Measurements from ENCODE around the gene FAXDC2.
A peak's percentile ranks its signal among the peaks of the same experiment; 100 is the strongest.
"Not testable (repeated sequence)": the region's sequence is repeated elsewhere in the genome, so short reads cannot be mapped to it uniquely, and the experiment has no call there.

FAXDC2 gene

GRCh38 chr5:154823605-154824004 lies 26.8 kb downstream of the FAXDC2 start:
- POLR2A ChIA-PET: no interaction called here
- CTCF ChIA-PET: no interaction called here
- TF ChIP-seq ZNF600 (tag by site-specific recombination; IDR thresholded peaks at IDR 0.05): peak; percentile 83
- TF ChIP-seq OSR2 (tag by site-specific recombination; IDR thresholded peaks at IDR 0.05): no peak
- TF ChIP-seq ZNF48 (tag by site-specific recombination; IDR thresholded peaks at IDR 0.05): no peak
- Histone ChIP-seq H3K4me1 (ENCODE audit: control insufficient read depth, insufficient read depth, low read length) (no peaks in the 10 kb centered on the region), H3K36me3 (ENCODE audit: control insufficient read depth in 2 of 2, insufficient read depth in 1 of 2, low read length in 2 of 2) (peaks cover 16 to 59% of the 10 kb centered on the region in 2 experiments; a peak in 2 of 3 replicates), H3K9me3 (ENCODE audit: control insufficient read depth, insufficient read depth, low read depth, low read length) (no peaks in the 10 kb centered on the region), H3K4me3 (ENCODE audit: low read depth, low read length) (no peak overlapping the region), H3K27ac (ENCODE audit: extremely low read depth, low read depth, low read length) (no peak overlapping the region)

GRCh38 chr5:154822896-154823295 lies 27.5 kb downstream of the FAXDC2 start:
- POLR2A ChIA-PET: not testable (repeated sequence)
- H3K36me3 ChIP-seq (ENCODE audit: control insufficient read depth in 2 of 2, insufficient read depth in 1 of 2, low read length in 2 of 2): peaks cover 9 to 64% of the 10 kb centered on the region in 2 experiments; a peak in 2 of 3 replicates

GRCh38 chr5:154820383-154820782 lies 30.0 kb downstream of the FAXDC2 start:
- Histone ChIP-seq H3K9me3 (ENCODE audit: control insufficient read depth, insufficient read depth, low read depth, low read length) (no peaks in the 10 kb centered on the region), H3K36me3 (ENCODE audit: control insufficient read depth in 2 of 2, insufficient read depth in 1 of 2, low read length in 2 of 2) (peaks cover 14 to 85% of the 10 kb centered on the region in 2 experiments; a peak in 2 of 3 replicates), H3K4me1 (ENCODE audit: control insufficient read depth, insufficient read depth, low read length) (no peaks in the 10 kb centered on the region), H3K4me3 (ENCODE audit: low read depth, low read length) (no peak overlapping the region), H3K27ac (ENCODE audit: extremely low read depth, low read depth, low read length) (no peak overlapping the region)
- CTCF ChIA-PET: no interaction called here
- TF ChIP-seq ZBTB26 (tag by site-specific recombination; optimal IDR thresholded peaks at IDR 0.05) (no peak), ZEB2 (tag by site-specific recombination; IDR thresholded peaks at IDR 0.05) (no peak), ZNF830 (tag by site-specific recombination; IDR thresholded peaks at IDR 0.05; ENCODE audit: low read depth) (no peak), PRDM6 (tag by site-specific recombination; IDR thresholded peaks at IDR 0.05) (no peak), ZNF776 (tag by site-specific recombination; IDR thresholded peaks at IDR 0.05; ENCODE audit: borderline replicate concordance) (no peak), ZSCAN23 (tag by site-specific recombination; IDR thresholded peaks at IDR 0.05) (no peak), ZNF248 (tag by site-specific recombination; IDR thresholded peaks at IDR 0.05) (no peak), AEBP2 (tag by site-specific recombination; IDR thresholded peaks at IDR 0.05; ENCODE audit: borderline replicate concordance) (no peak), ZFP41 (tag by site-specific recombination; IDR thresholded peaks at IDR 0.05; ENCODE audit: borderline replicate concordance) (no peak), SP7 (tag by site-specific recombination; IDR thresholded peaks at IDR 0.05) (no peak), ZSCAN18 (tag by site-specific recombination; IDR thresholded peaks at IDR 0.05) (no peak), ZNF626 (tag by site-specific recombination; IDR thresholded peaks at IDR 0.05) (no peak), ZNF138 (tag by site-specific recombination; IDR thresholded peaks at IDR 0.05; ENCODE audit: borderline replicate concordance) (no peak), ZNF239 (tag by site-specific recombination; IDR thresholded peaks at IDR 0.05) (no peak), ZNF837 (tag by site-specific recombination; IDR thresholded peaks at IDR 0.05) (no peak), ZNF23 (tag by site-specific recombination; IDR thresholded peaks at IDR 0.05; ENCODE audit: borderline replicate concordance) (no peak), YY2 (tag by site-specific recombination; IDR thresholded peaks at IDR 0.05) (no peak), ZNF169 (tag by site-specific recombination; IDR thresholded peaks at IDR 0.05) (no peak), ZNF202 (tag by site-specific recombination; IDR thresholded peaks at IDR 0.05; ENCODE audit: borderline replicate concordance) (no peak)
- POLR2A ChIA-PET: no interaction called here

More at GRCh38 chr5:154822896-154823295, 27.5 kb downstream of the FAXDC2 start:
- H3K4me3 ChIP-seq (ENCODE audit: low read depth, low read length); CTCF ChIA-PET; H3K27ac ChIP-seq (ENCODE audit: extremely low read depth, low read depth, low read length); H3K4me1 ChIP-seq (ENCODE audit: control insufficient read depth, insufficient read depth, low read length); H3K9me3 ChIP-seq (ENCODE audit: control insufficient read depth, insufficient read depth, low read depth, low read length): not testable (repeated sequence)

All from HEK293 (cell line).